IPS-18c (cell line): ENCODE results near the gene GHITM.

ENCODE experiments used
- H3K4me3 ChIP-seq: 2 replicates; pipeline ENCODE4 v1.7.0; 2013; ENCODE audit warnings: low read depth, mild to moderate bottlenecking, low read length, moderate library complexity; ENCODE audit not compliant: insufficient read depth
- H3K9me3 ChIP-seq: one replicate; pipeline ENCODE4 v1.6.1; 2013; ENCODE audit warnings: mild to moderate bottlenecking, low read length, moderate library complexity; ENCODE audit not compliant: control insufficient read depth, insufficient read depth

The GHITM gene

GRCh38 chr10:84190621-84191020 is 51.3 kb downstream of the GHITM start:
- Histone ChIP-seq H3K4me3 (no peak overlapping the region), H3K9me3 (peaks cover 7% of the 10 kb centered on the region)

GRCh38 chr10:84191106-84191505 is 51.8 kb downstream of the GHITM start:
- Histone ChIP-seq H3K9me3 (peaks cover 7% of the 10 kb centered on the region), H3K4me3 (no peak overlapping the region)

- no peak overlapping the region for H3K4me3 ChIP-seq
- peaks cover 5% of the 10 kb centered on the region for H3K9me3 ChIP-seq
These were observed 54.0 kb downstream of the GHITM start for GRCh38 chr10:84193327-84193726.

GRCh38 chr10:84193846-84194423 is 54.6 kb downstream of the GHITM start:
- Histone ChIP-seq H3K9me3 (peaks cover 4% of the 10 kb centered on the region), H3K4me3 (peak overlapping the region; percentile 63)

GRCh38 chr10:84194424-84195043 is 55.2 kb downstream of the GHITM start, which contains the start of gene CDHR1:
CDHR1 (plus strand) TSS chr10:84194537; CDS start chr10:84194761, 224 bp downstream.
- H3K9me3 ChIP-seq: peaks cover 2% of the 10 kb centered on the region
- H3K4me3 ChIP-seq: peak within 1 kb of the TSS; percentile 63

GRCh38 chr10:84195044-84195830 is 55.9 kb downstream of the GHITM start:
- Histone ChIP-seq H3K9me3 (peaks cover 2% of the 10 kb centered on the region), H3K4me3 (peak overlapping the region; percentile 63)

- H3K4me3 ChIP-seq: no peak overlapping the region
- peaks cover 2% of the 10 kb centered on the region for H3K9me3 ChIP-seq
These were observed 56.8 kb downstream of the GHITM start for GRCh38 chr10:84196083-84196482.

GRCh38 chr10:84196941-84197340 is 57.6 kb downstream of the GHITM start:
- peaks cover 2% of the 10 kb centered on the region for H3K9me3 ChIP-seq
- no peak overlapping the region for H3K4me3 ChIP-seq

GRCh38 chr10:84197643-84198042 is 58.3 kb downstream of the GHITM start:
- H3K4me3 ChIP-seq: no peak overlapping the region
- H3K9me3 ChIP-seq: peaks cover 2% of the 10 kb centered on the region

GRCh38 chr10:84198206-84198915 is 59.1 kb downstream of the GHITM start:
- no peak overlapping the region for H3K4me3 ChIP-seq
- H3K9me3 ChIP-seq: peaks cover 2% of the 10 kb centered on the region

- H3K9me3 ChIP-seq: no peaks in the 10 kb centered on the region
- H3K4me3 ChIP-seq: no peak overlapping the region
These were observed 61.4 kb downstream of the GHITM start for GRCh38 chr10:84200537-84201243.

- Histone ChIP-seq H3K9me3 (no peaks in the 10 kb centered on the region), H3K4me3 (no peak overlapping the region)
These were observed 61.9 kb downstream of the GHITM start for GRCh38 chr10:84201244-84201606.

- Histone ChIP-seq H3K9me3 (no peaks in the 10 kb centered on the region), H3K4me3 (no peak overlapping the region)
These were observed 62.4 kb downstream of the GHITM start for GRCh38 chr10:84201682-84202081.

- H3K4me3 ChIP-seq: no peak overlapping the region
These were observed 63.0 kb downstream of the GHITM start for GRCh38 chr10:84202349-84202748.

More at GRCh38 chr10:84202349-84202748, 63.0 kb downstream of the GHITM start:
- H3K9me3 ChIP-seq: no peaks in the 10 kb centered on the region
